Panc1 (cell line): ENCODE results near the gene SCGB1A1. TPM values are rescaled to one million over a fixed set of nuclear protein-coding genes. Genes with fewer than 3 reads are reported as not detected.

Experiments used
- ATAC-seq: fragments of 200-7000 bp; cut with Tn5 transposase; 2 replicates; pipeline ENCODE4 v1.9.1; 2020; ENCODE audit warnings: mild to moderate bottlenecking, moderate library complexity
- BruUV-seq: library from RNA; stranded (reverse); fragments of 400-500 nt; replicated peaks from 2 replicates; lab custom pipeline; 2021; lab: Mats Ljungman, UMichigan
- CTCF ChIA-PET: fragments of 300-600 bp; sonication (Branson Sonifier 250); formaldehyde crosslinking; loops from one replicate; lab custom pipeline; 2022; ENCODE audit warnings: antibody characterized with exemption; lab: Charles Lee
- POLR2A ChIA-PET: fragments of 300-600 bp; sonication (Branson Sonifier 250); formaldehyde crosslinking; loops from one replicate; lab custom pipeline; 2022; ENCODE audit warnings: antibody characterized with exemption; lab: Charles Lee
- DNase-seq: peaks from one replicate; pipeline ENCODE4 v3.0.0-alpha.2; 2010; ENCODE audit warnings: low read depth, low spot score
- H3K27ac ChIP-seq: 2 replicates; pipeline ENCODE4 v1.5.1; 2011; ENCODE audit warnings: mild to moderate bottlenecking, low read length, inconsistent platforms
- H3K27me3 ChIP-seq: fragments of 200-500 bp; sonication (Bioruptor generic); 2 replicates; pipeline ENCODE4 v1.6.0; 2014; ENCODE audit warnings: low read length, inconsistent platforms; ENCODE audit not compliant: control insufficient read depth, insufficient read depth
- H3K36me3 ChIP-seq: fragments of 200-500 bp; sonication (Bioruptor generic); 2 replicates; pipeline ENCODE4 v1.5.1; 2014; ENCODE audit warnings: inconsistent platforms, mild to moderate bottlenecking, low read length, moderate library complexity; ENCODE audit not compliant: control insufficient read depth, insufficient read depth
- H3K4me1 ChIP-seq: 2 replicates; pipeline ENCODE4 v1.5.1; 2011; ENCODE audit warnings: inconsistent platforms, mild to moderate bottlenecking, low read length, moderate library complexity; ENCODE audit not compliant: control insufficient read depth, insufficient read depth
- H3K4me3 ChIP-seq, 2 experiments: 2 replicates each; pipeline ENCODE4 v1.5.1; 2011 to 2012; ENCODE audit warnings: low read depth in 2 of 2, low read length in 2 of 2, mild to moderate bottlenecking in 2 of 2, inconsistent platforms in 1 of 2, moderate library complexity in 1 of 2
- H3K9me3 ChIP-seq: fragments of 200-500 bp; sonication (Bioruptor generic); 2 replicates; pipeline ENCODE4 v1.5.1; 2014; ENCODE audit warnings: low read depth, mild to moderate bottlenecking, inconsistent platforms, low read length, moderate library complexity; ENCODE audit not compliant: control insufficient read depth, insufficient read depth
- POLR2AphosphoS5 ChIP-seq: IDR thresholded peaks from 2 replicates; pipeline ENCODE4 v1.6.1; 2012; ENCODE audit warnings: mild to moderate bottlenecking, low read depth, low read length, moderate library complexity
- SIN3A ChIP-seq: IDR thresholded peaks from 2 replicates; pipeline ENCODE4 v1.6.1; 2012; ENCODE audit warnings: low read depth, mild to moderate bottlenecking, low read length, moderate library complexity, borderline replicate concordance; ENCODE audit not compliant: insufficient read depth
- TCF7L2 ChIP-seq: IDR thresholded peaks from 2 replicates; pipeline ENCODE4 v1.6.1; 2011; ENCODE audit warnings: mild to moderate bottlenecking, low read depth, low read length, inconsistent platforms
- in situ Hi-C: cut with HindIII; loops from 2 replicates; pipeline ENCODE4 v1.10.0; 2016; ENCODE audit warnings: low sequenced_read_pairs, low pct_unique_long_range_greater_than_20kb
- intact Hi-C: fragments of 100-400 bp; cut with micrococcal nuclease; formaldehyde crosslinking; loops from one replicate; pipeline ENCODE4 v1.10.0; 2022; ENCODE audit not compliant: unreplicated experiment
- total RNA-seq: library from RNA; stranded (reverse); gene quantifications from one replicate; pipeline ENCODE4 v1.2.1, GENCODE V29; 2021; ENCODE audit not compliant: unreplicated experiment
- TF ChIP-seq, protein P1 (sequence below): fragments of 450-650 bp; IDR thresholded peaks from 2 replicates; pipeline ENCODE4 v1.5.1; 2017; ENCODE audit warnings: mild to moderate bottlenecking
- TF ChIP-seq, protein P2 (sequence below), 2 experiments: IDR thresholded peaks; 2 replicates each; pipeline ENCODE4 v1.6.1; 2011 to 2012; ENCODE audit warnings: low read depth in 2 of 2, control low read depth in 1 of 2, low read length in 1 of 2, mild to moderate bottlenecking in 1 of 2, moderate library complexity in 1 of 2; ENCODE audit not compliant: insufficient read depth in 1 of 2

The SCGB1A1 gene
- total RNA-seq, 1 experiment from 2014 or later, result 1.1 TPM

DNA sequence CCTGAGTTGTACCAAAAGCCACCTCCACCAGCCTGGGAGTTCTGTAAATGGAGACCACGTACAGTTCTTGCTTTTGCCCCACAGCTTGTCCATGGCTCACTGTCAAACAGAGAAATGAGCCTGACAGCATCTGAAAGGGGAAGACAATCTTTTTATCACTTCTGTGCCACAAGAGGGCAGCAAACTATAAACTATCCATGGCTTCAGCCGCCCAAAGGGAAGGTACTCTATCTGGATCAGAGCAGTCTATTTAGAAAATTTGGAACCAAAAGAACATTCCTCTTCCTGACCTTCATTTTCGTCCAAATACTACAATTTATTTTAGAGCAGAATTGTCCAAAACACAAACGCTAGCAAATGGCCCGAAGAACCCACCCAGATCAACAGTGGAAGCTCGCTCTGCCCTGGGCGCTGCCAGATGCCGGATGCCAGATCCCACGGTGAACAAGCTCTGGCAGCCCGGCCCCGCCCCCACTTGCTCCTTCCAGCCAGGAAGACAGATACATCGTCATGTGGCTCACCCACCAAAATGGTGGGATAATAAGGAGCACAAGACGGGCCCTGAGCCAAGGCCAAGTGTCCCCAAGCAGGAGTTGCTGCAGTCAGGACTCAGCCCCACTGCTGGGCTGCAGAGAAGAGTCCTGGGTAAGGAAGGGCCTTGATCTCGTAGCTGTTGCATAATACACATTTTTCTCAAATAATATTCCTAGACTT lies 23.9 kb upstream of the SCGB1A1 start:
- no peaks in the 10 kb centered on the region for H3K27me3 ChIP-seq
- H3K27ac ChIP-seq, result peak overlapping the region; percentile 77
- in situ Hi-C loops (no loop called here), intact Hi-C loops (loop anchor here (10.0 kb wide), 1 partner anchor 150 kb away; the partner anchor contains the start of gene AHNAK)
- H3K4me3 ChIP-seq, result no peak overlapping the region; a peak in 1 of 4 replicates
- peak; percentile 94 for ATAC-seq
- no TSS peak for BruUV-seq
- H3K36me3 ChIP-seq, result no peaks in the 10 kb centered on the region
- H3K9me3 ChIP-seq, result no peaks in the 10 kb centered on the region
- peaks cover 41% of the 10 kb centered on the region for H3K4me1 ChIP-seq
- no peak for DNase-seq
- ChIA-PET CTCF (interaction anchor here (0.5 to 2.8 kb wide), 10 partner anchors 10 to 166 kb away, joined by 3 to 25 read pairs (median 4); no protein-coding TSS in a partner anchor), POLR2A (interaction anchor here (0.5 to 0.7 kb wide), 2 partner anchors 56 to 357 kb away, joined by 4 to 7 read pairs; no protein-coding TSS in a partner anchor)
- no peak for TF ChIP-seq SIN3A
- TF ChIP-seq, protein P1, sequence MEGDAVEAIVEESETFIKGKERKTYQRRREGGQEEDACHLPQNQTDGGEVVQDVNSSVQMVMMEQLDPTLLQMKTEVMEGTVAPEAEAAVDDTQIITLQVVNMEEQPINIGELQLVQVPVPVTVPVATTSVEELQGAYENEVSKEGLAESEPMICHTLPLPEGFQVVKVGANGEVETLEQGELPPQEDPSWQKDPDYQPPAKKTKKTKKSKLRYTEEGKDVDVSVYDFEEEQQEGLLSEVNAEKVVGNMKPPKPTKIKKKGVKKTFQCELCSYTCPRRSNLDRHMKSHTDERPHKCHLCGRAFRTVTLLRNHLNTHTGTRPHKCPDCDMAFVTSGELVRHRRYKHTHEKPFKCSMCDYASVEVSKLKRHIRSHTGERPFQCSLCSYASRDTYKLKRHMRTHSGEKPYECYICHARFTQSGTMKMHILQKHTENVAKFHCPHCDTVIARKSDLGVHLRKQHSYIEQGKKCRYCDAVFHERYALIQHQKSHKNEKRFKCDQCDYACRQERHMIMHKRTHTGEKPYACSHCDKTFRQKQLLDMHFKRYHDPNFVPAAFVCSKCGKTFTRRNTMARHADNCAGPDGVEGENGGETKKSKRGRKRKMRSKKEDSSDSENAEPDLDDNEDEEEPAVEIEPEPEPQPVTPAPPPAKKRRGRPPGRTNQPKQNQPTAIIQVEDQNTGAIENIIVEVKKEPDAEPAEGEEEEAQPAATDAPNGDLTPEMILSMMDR, result peak; percentile 75; the same call in 1 of the 2 replicates

DNA sequence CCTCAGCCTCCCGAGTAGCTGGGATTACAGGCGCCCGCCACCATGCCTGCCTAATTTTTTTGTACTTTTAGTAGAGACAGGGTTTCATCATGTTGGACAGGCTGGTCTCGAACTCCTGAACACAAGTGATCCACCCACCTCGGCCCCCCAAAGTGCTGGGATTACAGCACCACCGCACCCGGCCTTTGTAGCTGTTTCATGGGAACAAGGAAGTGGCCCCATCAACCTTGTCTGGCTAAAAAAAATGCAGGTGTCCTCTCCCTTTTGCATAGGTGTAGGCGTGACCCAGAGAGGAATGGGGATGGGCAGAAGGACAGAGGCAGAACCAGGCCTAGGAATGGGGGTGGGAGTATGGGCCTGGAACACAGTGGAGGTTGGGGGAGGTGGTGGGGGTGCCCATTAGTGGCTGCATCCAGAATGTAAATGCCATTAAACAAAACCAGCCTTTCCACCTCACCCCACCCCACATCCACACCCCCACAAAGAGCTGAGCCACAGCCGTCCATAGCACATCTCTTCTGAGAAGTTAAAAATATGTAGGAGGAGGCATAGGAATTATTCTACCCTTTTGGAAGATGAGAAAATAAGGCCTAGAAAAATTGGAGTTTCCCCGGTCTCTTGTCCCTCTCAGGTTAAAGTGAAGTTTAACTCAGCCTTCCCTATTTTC lies 22.8 kb upstream of the SCGB1A1 start:
- CTCF ChIA-PET, result interaction anchor here (0.6 to 2.4 kb wide), 9 partner anchors 14 to 333 kb away, joined by 3 to 25 read pairs (median 5); no protein-coding TSS in a partner anchor
- H3K27ac ChIP-seq, result peak overlapping the region; percentile 77

More for the DNA sequence above, 22.8 kb upstream of the SCGB1A1 start:
- no TSS peak for BruUV-seq
- DNase-seq, result no peak
- no peak overlapping the region for H3K4me3 ChIP-seq
- H3K36me3 ChIP-seq, result no peaks in the 10 kb centered on the region
- H3K27me3 ChIP-seq, result no peaks in the 10 kb centered on the region
- POLR2A ChIA-PET, result interaction anchor here (0.7 kb wide), 1 partner anchor 196 kb away, joined by 4 read pairs; the partner anchor contains the start of gene TUT1
- no peak for ATAC-seq
- no peak for TF ChIP-seq POLR2AphosphoS5
- TF ChIP-seq TCF7L2, result no peak
- TF ChIP-seq SIN3A, result no peak
- TF ChIP-seq, protein P2, sequence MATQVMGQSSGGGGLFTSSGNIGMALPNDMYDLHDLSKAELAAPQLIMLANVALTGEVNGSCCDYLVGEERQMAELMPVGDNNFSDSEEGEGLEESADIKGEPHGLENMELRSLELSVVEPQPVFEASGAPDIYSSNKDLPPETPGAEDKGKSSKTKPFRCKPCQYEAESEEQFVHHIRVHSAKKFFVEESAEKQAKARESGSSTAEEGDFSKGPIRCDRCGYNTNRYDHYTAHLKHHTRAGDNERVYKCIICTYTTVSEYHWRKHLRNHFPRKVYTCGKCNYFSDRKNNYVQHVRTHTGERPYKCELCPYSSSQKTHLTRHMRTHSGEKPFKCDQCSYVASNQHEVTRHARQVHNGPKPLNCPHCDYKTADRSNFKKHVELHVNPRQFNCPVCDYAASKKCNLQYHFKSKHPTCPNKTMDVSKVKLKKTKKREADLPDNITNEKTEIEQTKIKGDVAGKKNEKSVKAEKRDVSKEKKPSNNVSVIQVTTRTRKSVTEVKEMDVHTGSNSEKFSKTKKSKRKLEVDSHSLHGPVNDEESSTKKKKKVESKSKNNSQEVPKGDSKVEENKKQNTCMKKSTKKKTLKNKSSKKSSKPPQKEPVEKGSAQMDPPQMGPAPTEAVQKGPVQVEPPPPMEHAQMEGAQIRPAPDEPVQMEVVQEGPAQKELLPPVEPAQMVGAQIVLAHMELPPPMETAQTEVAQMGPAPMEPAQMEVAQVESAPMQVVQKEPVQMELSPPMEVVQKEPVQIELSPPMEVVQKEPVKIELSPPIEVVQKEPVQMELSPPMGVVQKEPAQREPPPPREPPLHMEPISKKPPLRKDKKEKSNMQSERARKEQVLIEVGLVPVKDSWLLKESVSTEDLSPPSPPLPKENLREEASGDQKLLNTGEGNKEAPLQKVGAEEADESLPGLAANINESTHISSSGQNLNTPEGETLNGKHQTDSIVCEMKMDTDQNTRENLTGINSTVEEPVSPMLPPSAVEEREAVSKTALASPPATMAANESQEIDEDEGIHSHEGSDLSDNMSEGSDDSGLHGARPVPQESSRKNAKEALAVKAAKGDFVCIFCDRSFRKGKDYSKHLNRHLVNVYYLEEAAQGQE (IDR thresholded peaks at IDR 0.05; ENCODE audit: insufficient read depth in 1 of 2, low read depth in 2 of 2, low read length in 1 of 2), result no peak
- TF ChIP-seq, protein P1, result no peak
- in situ Hi-C loops, result no loop called here
- no peaks in the 10 kb centered on the region for H3K9me3 ChIP-seq
- peaks cover 47% of the 10 kb centered on the region for H3K4me1 ChIP-seq
- intact Hi-C loops, result loop anchor here (10.0 kb wide), 1 partner anchor 149 kb away; the partner anchor contains the start of gene AHNAK
